GM18498 (cell line): Measurements from ENCODE around the gene SLC25A21.
"Not testable (repeated sequence)": the region's sequence is repeated elsewhere in the genome, so short reads cannot be mapped to it uniquely, and the experiment has no call there.

Experiments
- ATAC-seq: cut with Tn5 transposase; IDR thresholded peaks from one replicate; pipeline ENCODE4 v1.9.1; 2021; ENCODE audit warnings: mild to moderate bottlenecking, moderate library complexity; ENCODE audit not compliant: unreplicated experiment

The SLC25A21 gene

GRCh38 chr14:36844443-36845195 lies 327.8 kb downstream of the SLC25A21 start:
- ATAC-seq: no peak

DNA sequence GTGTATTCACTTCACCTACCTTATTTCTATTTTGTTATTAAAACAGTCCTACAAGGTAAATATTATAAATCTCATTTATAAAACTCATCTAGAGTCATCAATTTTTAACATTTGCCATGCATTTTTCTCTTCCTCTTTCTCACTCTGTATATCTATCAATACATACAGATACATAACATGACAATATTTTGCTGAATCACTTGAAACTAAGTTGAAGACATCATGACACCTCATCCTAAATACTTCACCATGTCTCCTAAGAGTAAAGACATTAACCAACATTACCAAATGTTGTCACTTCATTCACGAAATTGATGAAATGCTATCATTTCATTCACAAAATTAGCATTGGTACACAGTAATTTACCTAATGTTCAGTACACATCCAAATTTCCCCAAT lies 329.0 kb downstream of the SLC25A21 start:
- no peak for ATAC-seq

- no peak for ATAC-seq
Observed at GRCh38 chr14:36835128-36835527, 337.3 kb downstream of the SLC25A21 start.

DNA sequence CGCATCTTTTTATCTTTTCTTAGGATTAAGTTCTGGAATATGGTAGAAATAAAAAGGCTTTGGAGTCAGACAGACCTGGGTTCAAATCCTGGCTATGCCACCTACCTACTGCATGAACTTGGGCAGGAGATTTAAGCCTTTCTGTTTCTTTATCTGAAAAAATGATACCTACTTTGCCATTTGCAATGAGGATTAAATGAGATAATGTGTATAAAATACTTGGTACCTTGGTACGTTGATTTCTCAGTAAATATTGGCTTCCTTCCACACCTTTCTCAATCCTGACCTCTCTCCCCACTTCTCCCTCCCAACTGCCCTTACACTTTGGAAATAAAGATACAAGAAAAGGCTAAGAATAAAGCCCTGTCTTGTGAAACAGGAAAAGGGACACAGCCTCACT lies 338.1 kb downstream of the SLC25A21 start:
- ATAC-seq: no peak

DNA sequence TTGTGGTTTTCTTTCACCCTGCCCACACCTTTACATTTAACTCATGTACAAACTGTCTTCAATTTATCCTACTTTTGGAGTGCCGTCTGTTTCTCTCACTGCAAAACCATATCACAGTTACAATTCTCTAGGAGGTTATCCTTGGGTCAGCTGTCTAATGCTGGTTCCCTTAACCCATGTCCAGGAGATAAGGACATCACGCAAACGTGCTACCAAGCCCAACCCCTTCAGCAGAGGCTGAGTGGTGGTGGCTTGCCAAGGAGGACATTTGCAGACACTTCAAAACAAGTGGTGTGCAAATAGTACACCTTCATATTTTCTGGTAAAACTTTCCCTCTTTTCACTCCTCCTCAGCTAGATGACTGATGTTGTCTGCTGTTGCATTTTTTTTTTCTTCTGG lies 342.9 kb downstream of the SLC25A21 start:
- no peak for ATAC-seq

- no peak for ATAC-seq
Observed at GRCh38 chr14:36827861-36828260, 344.5 kb downstream of the SLC25A21 start.

GRCh38 chr14:36826614-36827013 lies 345.8 kb downstream of the SLC25A21 start:
- ATAC-seq: no peak

GRCh38 chr14:36824854-36825253 lies 347.6 kb downstream of the SLC25A21 start:
- no peak for ATAC-seq

DNA sequence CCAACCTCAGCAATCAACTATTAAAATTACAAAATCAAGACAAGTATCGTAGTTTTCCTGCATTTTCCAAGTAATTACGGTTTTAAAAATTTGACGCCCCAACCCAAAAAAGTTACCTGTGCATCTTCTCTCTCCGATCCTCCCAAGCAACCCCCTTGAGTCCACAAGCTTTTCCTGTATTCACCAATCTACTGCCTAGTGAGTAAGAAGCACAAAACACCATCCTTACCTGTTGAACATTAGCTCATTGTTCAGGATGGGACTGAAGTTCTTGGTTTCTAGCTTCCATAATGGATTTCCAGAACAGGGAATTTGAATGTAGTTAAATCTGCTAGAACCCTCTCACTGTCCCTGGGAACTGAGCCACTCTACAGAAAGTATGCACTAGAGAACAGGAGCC lies 348.8 kb downstream of the SLC25A21 start:
- ATAC-seq: no peak

GRCh38 chr14:36822685-36823084 lies 349.7 kb downstream of the SLC25A21 start:
- ATAC-seq: no peak

DNA sequence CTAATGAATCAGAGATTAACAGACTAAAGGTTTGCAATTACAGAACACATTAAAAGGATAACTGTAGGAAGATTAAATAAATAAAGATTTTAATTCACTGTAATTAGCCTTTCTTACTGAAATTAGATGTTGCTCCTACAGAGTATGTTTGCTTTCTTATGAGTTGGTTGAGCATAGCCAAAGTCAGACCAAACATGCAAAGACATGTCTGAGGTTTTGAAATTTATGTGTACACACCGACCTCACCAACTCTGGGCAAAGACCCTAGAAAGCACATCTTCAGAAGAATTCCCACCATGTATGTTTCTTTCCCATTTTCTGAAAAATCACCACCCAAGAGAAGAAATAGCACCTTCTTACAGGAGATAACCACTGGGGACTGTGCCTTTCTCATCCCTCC lies 351.5 kb downstream of the SLC25A21 start:
- no peak for ATAC-seq

- ATAC-seq: no peak
Observed at GRCh38 chr14:36820111-36820709, 352.2 kb downstream of the SLC25A21 start.

DNA sequence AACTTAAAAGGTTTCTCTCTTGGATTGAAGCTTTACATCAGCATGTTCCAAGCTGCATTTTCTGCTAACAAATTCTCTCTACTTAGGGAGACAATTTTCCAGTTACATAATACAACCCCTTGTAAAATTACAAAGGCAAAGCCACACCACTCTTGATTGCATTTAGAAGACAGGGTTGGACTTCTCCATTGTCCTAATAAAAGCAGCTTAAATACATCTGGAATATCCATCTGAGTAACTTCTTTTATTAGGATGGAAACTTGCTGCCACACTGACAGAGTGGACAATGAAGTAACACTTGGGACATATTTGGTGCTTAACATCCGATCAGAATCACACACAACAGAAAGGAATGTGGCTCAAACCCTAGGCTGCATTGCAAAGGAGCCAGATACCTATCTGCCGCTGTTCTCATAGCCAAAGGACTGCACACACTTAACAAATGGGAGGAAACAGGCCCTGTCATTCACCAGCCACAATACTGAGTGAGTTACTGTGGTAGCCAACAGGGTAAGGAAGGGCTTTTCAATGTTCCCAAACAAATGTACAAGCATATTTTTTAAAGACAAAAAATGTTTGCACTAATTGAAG lies 353.5 kb downstream of the SLC25A21 start:
- ATAC-seq: no peak

DNA sequence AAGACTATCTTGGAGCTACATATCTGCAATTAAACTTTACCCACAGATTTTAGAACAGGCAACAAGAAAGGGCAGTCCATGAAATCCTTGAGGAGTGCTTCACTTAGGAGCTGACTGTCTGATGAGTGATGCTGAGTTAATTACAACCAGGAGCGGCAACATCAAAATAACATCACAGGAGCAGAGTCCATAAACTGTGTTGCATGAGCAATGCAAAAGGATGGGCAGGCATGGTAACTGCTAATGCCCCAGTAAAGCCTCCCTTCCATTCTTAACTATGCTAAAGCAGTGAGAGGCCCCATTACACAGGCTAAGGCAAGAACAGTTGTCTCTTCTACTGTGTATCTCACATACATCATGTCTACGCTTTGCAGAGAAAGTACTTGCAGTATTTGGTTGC lies 354.2 kb downstream of the SLC25A21 start:
- no peak for ATAC-seq

- ATAC-seq: no peak
Observed at GRCh38 chr14:36817071-36817930, 355.1 kb downstream of the SLC25A21 start.

DNA sequence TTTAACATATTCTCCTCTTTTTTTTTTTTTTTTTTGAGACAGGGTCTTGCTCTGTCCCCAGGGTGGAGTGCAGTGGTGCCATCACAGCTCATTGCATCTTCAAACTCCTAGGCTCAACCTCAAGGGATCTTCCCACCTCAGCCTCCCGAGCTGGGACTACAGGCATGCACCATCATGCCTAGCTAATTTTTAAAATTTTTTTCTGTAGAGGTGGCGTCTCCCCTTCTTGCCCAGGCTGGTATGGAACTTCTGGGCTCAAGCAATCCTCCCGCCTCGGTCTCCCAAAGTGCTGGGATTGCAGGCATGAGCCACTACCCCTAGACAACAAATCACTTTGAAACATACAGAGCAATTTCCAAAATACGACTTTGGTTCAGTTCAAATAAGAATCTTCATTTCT lies 355.9 kb downstream of the SLC25A21 start:
- ATAC-seq: no peak

- not testable (repeated sequence) for ATAC-seq
Observed at GRCh38 chr14:36814783-36815182, 357.6 kb downstream of the SLC25A21 start.

- ATAC-seq: no peak
Observed at GRCh38 chr14:36810209-36810608, 362.2 kb downstream of the SLC25A21 start.

GRCh38 chr14:36807727-36808126 lies 364.7 kb downstream of the SLC25A21 start:
- no peak for ATAC-seq

DNA sequence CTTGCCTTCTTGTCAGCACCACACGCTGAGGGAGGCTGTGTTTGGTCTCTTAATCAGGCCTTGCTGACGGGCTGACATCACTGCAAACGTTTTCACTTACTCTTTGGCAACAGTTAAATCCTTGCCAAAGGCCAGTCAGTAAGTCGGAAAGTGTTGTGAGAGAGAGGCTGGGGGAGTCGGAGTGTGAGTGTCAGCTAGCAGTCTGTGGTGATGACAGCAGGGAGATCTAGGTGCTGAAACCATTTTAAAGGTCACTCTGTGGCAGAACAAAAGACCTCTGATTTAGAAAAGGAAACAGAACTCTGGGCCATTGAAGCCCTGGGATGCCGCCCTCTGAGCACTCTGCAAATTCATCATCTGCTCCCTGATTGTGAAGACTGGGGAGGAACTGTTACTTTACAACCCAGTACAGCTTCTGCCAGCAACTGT lies 367.3 kb downstream of the SLC25A21 start:
- ATAC-seq: no peak

GRCh38 chr14:36797634-36798033 lies 374.8 kb downstream of the SLC25A21 start:
- ATAC-seq: no peak
